Mononuclear cell (primary cell): ENCODE data around the gene TXNRD2. TPM values are rescaled to one million over a fixed set of nuclear protein-coding genes. Genes with fewer than 3 reads are reported as not detected.

Experiments used
- H3K27me3 ChIP-seq: 2 replicates; pipeline ENCODE4 v1.6.0; 2011; ENCODE audit warnings: low read length, control low read depth; ENCODE audit not compliant: insufficient read depth
- H3K4me1 ChIP-seq: 2 replicates; pipeline ENCODE4 v1.5.1; 2011; ENCODE audit warnings: mild to moderate bottlenecking, low read length, control low read depth; ENCODE audit not compliant: insufficient read depth
- H3K4me3 ChIP-seq: 2 replicates; pipeline ENCODE4 v1.5.1; 2011; ENCODE audit warnings: mild to moderate bottlenecking, low read length, moderate library complexity
- H3K9me3 ChIP-seq: 2 replicates; pipeline ENCODE4 v1.5.1; 2011; ENCODE audit warnings: low read depth, mild to moderate bottlenecking, control low read depth, low read length
- total RNA-seq: library from RNA; depleted of rRNA; stranded (reverse); fragments of >200 nt; gene quantifications from one replicate; pipeline ENCODE4 v1.2.3, GENCODE V29; 2012

TXNRD2 gene
- total RNA-seq, 1 donor = 11.3 TPM

- Histone ChIP-seq H3K27me3 (no peaks in the 10 kb centered on the region), H3K4me1 (peaks cover 14% of the 10 kb centered on the region), H3K9me3 (no peaks in the 10 kb centered on the region), H3K4me3 (no peak overlapping the region)
Observed at GRCh38 chr22:19859861-19860510, 81.6 kb downstream of the TXNRD2 start.

- Histone ChIP-seq H3K27me3 (no peaks in the 10 kb centered on the region), H3K4me1 (peaks cover 31% of the 10 kb centered on the region), H3K9me3 (no peaks in the 10 kb centered on the region), H3K4me3 (no peak overlapping the region)
Observed at GRCh38 chr22:19857382-19857781, 84.2 kb downstream of the TXNRD2 start.

GRCh38 chr22:19855504-19856409 is 85.9 kb downstream of the TXNRD2 start:
- H3K9me3 ChIP-seq = no peaks in the 10 kb centered on the region
- H3K4me1 ChIP-seq = peaks cover 31% of the 10 kb centered on the region
- H3K27me3 ChIP-seq = no peaks in the 10 kb centered on the region
- H3K4me3 ChIP-seq = peak overlapping the region; percentile 72

GRCh38 chr22:19854778-19855503 is 86.7 kb downstream of the TXNRD2 start, which contains the start of the genes GNB1L and RTL10:
TSS of gene GNB1L (minus strand) at chr22:19854874. CDS start at chr22:19821355, 33,519 bp downstream.
TSS of gene RTL10 (minus strand) at chr22:19854874. CDS start at chr22:19852261, 2,613 bp downstream.
- Histone ChIP-seq H3K27me3 (no peaks in the 10 kb centered on the region), H3K4me3 (peak within 1 kb of the TSS; percentile 72), H3K4me1 (peaks cover 31% of the 10 kb centered on the region), H3K9me3 (no peaks in the 10 kb centered on the region)

GRCh38 chr22:19853879-19854777 is 87.5 kb downstream of the TXNRD2 start:
- Histone ChIP-seq H3K4me3 (peak overlapping the region; percentile 72), H3K27me3 (no peaks in the 10 kb centered on the region), H3K9me3 (no peaks in the 10 kb centered on the region), H3K4me1 (peaks cover 31% of the 10 kb centered on the region)

GRCh38 chr22:19853058-19853878 is 88.3 kb downstream of the TXNRD2 start:
- no peaks in the 10 kb centered on the region for H3K9me3 ChIP-seq
- peak overlapping the region; percentile 72 for H3K4me3 ChIP-seq
- H3K4me1 ChIP-seq = peaks cover 31% of the 10 kb centered on the region
- H3K27me3 ChIP-seq = no peaks in the 10 kb centered on the region

- no peak overlapping the region for H3K4me3 ChIP-seq
- H3K4me1 ChIP-seq = peaks cover 31% of the 10 kb centered on the region
- H3K9me3 ChIP-seq = no peaks in the 10 kb centered on the region
- no peaks in the 10 kb centered on the region for H3K27me3 ChIP-seq
Observed at GRCh38 chr22:19852177-19852781, 89.3 kb downstream of the TXNRD2 start.

GRCh38 chr22:19851291-19852176 is 90.1 kb downstream of the TXNRD2 start:
- peaks cover 31% of the 10 kb centered on the region for H3K4me1 ChIP-seq
- H3K9me3 ChIP-seq = no peaks in the 10 kb centered on the region
- no peaks in the 10 kb centered on the region for H3K27me3 ChIP-seq
- H3K4me3 ChIP-seq = no peak overlapping the region

- no peaks in the 10 kb centered on the region for H3K9me3 ChIP-seq
- peaks cover 23% of the 10 kb centered on the region for H3K4me1 ChIP-seq
- H3K4me3 ChIP-seq = no peak overlapping the region
- no peaks in the 10 kb centered on the region for H3K27me3 ChIP-seq
Observed at GRCh38 chr22:19850763-19851109, 90.9 kb downstream of the TXNRD2 start.

- Histone ChIP-seq H3K27me3 (no peaks in the 10 kb centered on the region), H3K4me3 (no peak overlapping the region), H3K4me1 (peaks cover 20% of the 10 kb centered on the region), H3K9me3 (no peaks in the 10 kb centered on the region)
Observed at GRCh38 chr22:19849835-19850762, 91.5 kb downstream of the TXNRD2 start.

- H3K27me3 ChIP-seq = no peaks in the 10 kb centered on the region
Observed at GRCh38 chr22:19848298-19849224, 93.1 kb downstream of the TXNRD2 start.

More at GRCh38 chr22:19848298-19849224, 93.1 kb downstream of the TXNRD2 start:
- Histone ChIP-seq H3K4me3 (no peak overlapping the region), H3K9me3 (no peaks in the 10 kb centered on the region), H3K4me1 (peaks cover 25% of the 10 kb centered on the region)
